H9 (cell line): Measurements from ENCODE around the gene ST6GALNAC3. TPM values are rescaled to one million over a fixed set of nuclear protein-coding genes. Genes with fewer than 3 reads are reported as not detected.

Source experiments
- DNase-seq: peaks from one replicate; pipeline ENCODE4 v3.0.0-alpha.2; 2017
- H2AFZ ChIP-seq: one replicate; pipeline ENCODE4 v1.6.1; 2013; ENCODE audit warnings: mild to moderate bottlenecking, low read length, control low read depth, moderate library complexity
- H2AK5ac ChIP-seq: 2 replicates; pipeline ENCODE4 v1.6.1; 2013; ENCODE audit warnings: low read length, control low read depth, mixed read lengths; ENCODE audit not compliant: insufficient read length
- H2BK120ac ChIP-seq: one replicate; pipeline ENCODE4 v1.6.1; 2013; ENCODE audit warnings: low read depth, mild to moderate bottlenecking, low read length, control low read depth, inconsistent platforms; ENCODE audit not compliant: poor library complexity, severe bottlenecking
- H2BK12ac ChIP-seq: 2 replicates; pipeline ENCODE4 v1.6.1; 2013; ENCODE audit warnings: low read length, control low read depth, mixed read lengths, low read depth; ENCODE audit not compliant: insufficient read length
- H2BK15ac ChIP-seq: 2 replicates; pipeline ENCODE4 v1.6.1; 2013; ENCODE audit warnings: low read depth, low read length, control low read depth
- H2BK20ac ChIP-seq: one replicate; pipeline ENCODE4 v1.6.1; 2013; ENCODE audit warnings: low read depth, mild to moderate bottlenecking, low read length, control low read depth, inconsistent platforms; ENCODE audit not compliant: poor library complexity, severe bottlenecking
- H2BK5ac ChIP-seq: 2 replicates; pipeline ENCODE4 v1.6.1; 2013; ENCODE audit warnings: low read length, control low read depth, mixed read lengths; ENCODE audit not compliant: insufficient read length
- H3K14ac ChIP-seq: 2 replicates; pipeline ENCODE4 v1.6.1; 2013; ENCODE audit warnings: low read length, control low read depth; ENCODE audit not compliant: insufficient read depth
- H3K18ac ChIP-seq: 2 replicates; pipeline ENCODE4 v1.6.1; 2013; ENCODE audit warnings: low read depth, mild to moderate bottlenecking, mixed read lengths, low read length, control low read depth; ENCODE audit not compliant: insufficient read length
- H3K23ac ChIP-seq: 2 replicates; pipeline ENCODE4 v1.6.1; 2013; ENCODE audit warnings: low read length, control low read depth, mixed read lengths, low read depth; ENCODE audit not compliant: insufficient read length
- H3K23me2 ChIP-seq: 2 replicates; pipeline ENCODE4 v1.6.1; 2013; ENCODE audit warnings: low read depth, mild to moderate bottlenecking, mixed read lengths, low read length, control low read depth; ENCODE audit not compliant: insufficient read length, poor library complexity, severe bottlenecking
- H3K27ac ChIP-seq: 2 replicates; pipeline ENCODE4 v1.5.1; 2013; ENCODE audit warnings: low read length, control low read depth, mixed read lengths, low read depth; ENCODE audit not compliant: insufficient read length
- H3K27me3 ChIP-seq: 2 replicates; pipeline ENCODE4 v1.6.1; 2013; ENCODE audit warnings: low read length, control low read depth, inconsistent platforms; ENCODE audit not compliant: insufficient read depth
- H3K4ac ChIP-seq: 2 replicates; pipeline ENCODE4 v1.6.1; 2013; ENCODE audit warnings: low read depth, mild to moderate bottlenecking, control low read depth, inconsistent platforms, low read length, moderate library complexity
- H3K4me1 ChIP-seq: 2 replicates; pipeline ENCODE4 v1.6.1; 2013; ENCODE audit warnings: low read length, control low read depth, inconsistent platforms; ENCODE audit not compliant: insufficient read depth
- H3K4me2 ChIP-seq: 2 replicates; pipeline ENCODE4 v1.6.1; 2013; ENCODE audit warnings: low read length, control low read depth, mixed read lengths; ENCODE audit not compliant: insufficient read length, insufficient read depth
- H3K56ac ChIP-seq: 2 replicates; pipeline ENCODE4 v1.6.1; 2013; ENCODE audit warnings: low read depth, mild to moderate bottlenecking, mixed read lengths, low read length, control low read depth; ENCODE audit not compliant: insufficient read length
- H3K79me1 ChIP-seq: 2 replicates; pipeline ENCODE4 v1.6.1; 2013; ENCODE audit warnings: low read depth, mild to moderate bottlenecking, moderate library complexity, low read length, control low read depth, inconsistent platforms; ENCODE audit not compliant: insufficient read depth, poor library complexity, severe bottlenecking
- H3K79me2 ChIP-seq: 2 replicates; pipeline ENCODE4 v1.6.1; 2013; ENCODE audit warnings: low read length, control low read depth, inconsistent platforms; ENCODE audit not compliant: insufficient read depth
- H3K9ac ChIP-seq: 2 replicates; pipeline ENCODE4 v1.6.1; 2013; ENCODE audit warnings: low read length, control low read depth, mixed read lengths; ENCODE audit not compliant: insufficient read length; ENCODE audit errors: extremely low read depth
- H3K9me3 ChIP-seq: one replicate; pipeline ENCODE4 v1.6.1; 2013; ENCODE audit warnings: low read depth, low read length, inconsistent platforms; ENCODE audit not compliant: control insufficient read depth
- H3T11ph ChIP-seq: one replicate; pipeline ENCODE4 v1.6.1; 2013; ENCODE audit warnings: mild to moderate bottlenecking, low read length, control low read depth, inconsistent platforms
- H4K20me1 ChIP-seq: one replicate; pipeline ENCODE4 v1.6.1; 2013; ENCODE audit not compliant: control insufficient read depth, insufficient read length, insufficient read depth
- H4K5ac ChIP-seq: 2 replicates; pipeline ENCODE4 v1.6.1; 2013; ENCODE audit warnings: low read depth, mild to moderate bottlenecking, mixed read lengths, low read length, control low read depth; ENCODE audit not compliant: insufficient read length
- H4K8ac ChIP-seq: replicated peaks from 2 replicates; pipeline ENCODE4 v1.6.1; 2013; ENCODE audit warnings: low read length, control low read depth, mixed read lengths, low read depth; ENCODE audit not compliant: insufficient read length
- H4K91ac ChIP-seq: 2 replicates; pipeline ENCODE4 v1.6.1; 2013; ENCODE audit warnings: low read depth, mild to moderate bottlenecking, moderate library complexity, mixed read lengths, low read length, control low read depth; ENCODE audit not compliant: insufficient read length
- H3K27ac Mint-ChIP-seq, 3 experiments: 2 replicates in 2 of 3; 3 replicates in 1 of 3; pipeline ENCODE4 v1.8.0; 2020 to 2021; ENCODE audit warnings: mixed read lengths in 3 of 3, mild to moderate bottlenecking in 1 of 3, moderate library complexity in 1 of 3
- H3K27me3 Mint-ChIP-seq: 2 replicates; pipeline ENCODE4 v1.8.0; 2021; ENCODE audit warnings: low read depth, mild to moderate bottlenecking, moderate library complexity, mixed read lengths
- H3K36me3 Mint-ChIP-seq, 3 experiments: 2 replicates in 2 of 3; 3 replicates in 1 of 3; pipeline ENCODE4 v1.8.0; 2020 to 2021; ENCODE audit warnings: low read depth in 3 of 3, mixed read lengths in 3 of 3; ENCODE audit not compliant: insufficient read depth in 1 of 3
- H3K4me1 Mint-ChIP-seq, 2 experiments: 2 replicates each; pipeline ENCODE4 v1.8.0; 2020; ENCODE audit warnings: mixed read lengths in 2 of 2
- H3K4me3 Mint-ChIP-seq, 2 experiments: 2 replicates in 1 of 2; 3 replicates in 1 of 2; pipeline ENCODE4 v1.8.0; 2020 to 2021; ENCODE audit warnings: mild to moderate bottlenecking in 2 of 2, mixed read lengths in 2 of 2, moderate library complexity in 1 of 2
- H3K9me3 Mint-ChIP-seq, 2 experiments: 2 replicates in 1 of 2; 3 replicates in 1 of 2; pipeline ENCODE4 v1.8.0; 2020; ENCODE audit warnings: mild to moderate bottlenecking in 2 of 2, mixed read lengths in 2 of 2, moderate library complexity in 1 of 2
- WGBS: extraction: QIAGEN DNeasy Blood & Tissue Kit; methylation state at CpG from one replicate; pipeline ENCODE4 v1.1.7; 2013; ENCODE audit warnings: missing lambda C conversion rate, low lambda C conversion rate, mixed read lengths; ENCODE audit not compliant: insufficient read length; ENCODE audit errors: extremely low coverage; 5-methylcytosine and 5-hydroxymethylcytosine counted together
- total RNA-seq: library from RNA; stranded (reverse); gene quantifications from 2 replicates; pipeline ENCODE4 v1.2.1, GENCODE V29; 2021
- TF ChIP-seq, protein P1 (sequence below): fragments of 200-600 bp; sonication (generic); conservative IDR thresholded peaks from 3 replicates; pipeline ENCODE4 v1.8.0; 2021; ENCODE audit warnings: antibody characterized with exemption, mild to moderate bottlenecking

The ST6GALNAC3 gene
- total RNA-seq, 1 experiment from 2014 or later: 11.2 TPM

DNA sequence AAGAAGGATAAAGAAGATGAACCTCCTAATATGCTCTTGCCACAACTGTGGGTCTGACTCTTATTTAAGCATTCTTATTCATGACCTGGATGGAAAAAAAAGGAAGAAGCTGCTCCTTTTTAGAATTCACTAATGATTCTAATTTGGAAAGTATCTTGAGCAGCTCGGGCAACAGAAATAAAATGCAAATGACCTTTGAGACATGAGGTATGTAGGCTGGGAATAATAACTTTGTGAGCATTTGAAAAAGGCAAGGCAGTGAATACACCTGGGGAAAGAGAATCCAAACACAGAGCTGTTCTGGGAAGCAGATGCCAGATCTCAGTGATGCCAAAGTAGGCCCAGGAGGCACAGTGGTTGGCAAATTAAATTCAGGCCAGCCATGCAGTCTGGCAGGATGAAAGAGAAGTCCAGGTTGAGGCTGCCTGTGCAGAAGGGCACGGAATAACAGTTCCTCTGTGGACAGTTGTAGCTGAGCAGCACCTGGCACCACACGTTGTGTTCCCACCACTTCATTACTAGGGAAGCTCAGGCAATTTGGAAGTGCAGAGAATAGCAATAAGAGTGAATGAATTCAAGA, 471.9 kb downstream of the ST6GALNAC3 start:
- H3K18ac ChIP-seq: no peak overlapping the region
- no peak overlapping the region for H3K14ac ChIP-seq
- H3K79me1 ChIP-seq: no peaks in the 10 kb centered on the region
- no peak overlapping the region for H3K4me3 Mint-ChIP-seq
- no CpG with 5 or more reads among the region's 3 CpGs for WGBS
- no peaks in the 10 kb centered on the region for H3K27me3 ChIP-seq
- H3K36me3 Mint-ChIP-seq: no peaks in the 10 kb centered on the region
- H4K20me1 ChIP-seq: no peaks in the 10 kb centered on the region
- no peaks in the 10 kb centered on the region for H3K4me1 ChIP-seq
- H3K23me2 ChIP-seq: no peaks in the 10 kb centered on the region
- no peak overlapping the region for H2AK5ac ChIP-seq
- no peak overlapping the region for H3K9ac ChIP-seq
- TF ChIP-seq, protein P1, sequence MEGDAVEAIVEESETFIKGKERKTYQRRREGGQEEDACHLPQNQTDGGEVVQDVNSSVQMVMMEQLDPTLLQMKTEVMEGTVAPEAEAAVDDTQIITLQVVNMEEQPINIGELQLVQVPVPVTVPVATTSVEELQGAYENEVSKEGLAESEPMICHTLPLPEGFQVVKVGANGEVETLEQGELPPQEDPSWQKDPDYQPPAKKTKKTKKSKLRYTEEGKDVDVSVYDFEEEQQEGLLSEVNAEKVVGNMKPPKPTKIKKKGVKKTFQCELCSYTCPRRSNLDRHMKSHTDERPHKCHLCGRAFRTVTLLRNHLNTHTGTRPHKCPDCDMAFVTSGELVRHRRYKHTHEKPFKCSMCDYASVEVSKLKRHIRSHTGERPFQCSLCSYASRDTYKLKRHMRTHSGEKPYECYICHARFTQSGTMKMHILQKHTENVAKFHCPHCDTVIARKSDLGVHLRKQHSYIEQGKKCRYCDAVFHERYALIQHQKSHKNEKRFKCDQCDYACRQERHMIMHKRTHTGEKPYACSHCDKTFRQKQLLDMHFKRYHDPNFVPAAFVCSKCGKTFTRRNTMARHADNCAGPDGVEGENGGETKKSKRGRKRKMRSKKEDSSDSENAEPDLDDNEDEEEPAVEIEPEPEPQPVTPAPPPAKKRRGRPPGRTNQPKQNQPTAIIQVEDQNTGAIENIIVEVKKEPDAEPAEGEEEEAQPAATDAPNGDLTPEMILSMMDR: no peak
- no peaks in the 10 kb centered on the region for H3K9me3 ChIP-seq
- no peak overlapping the region for H3K4ac ChIP-seq
- H3T11ph ChIP-seq: no peak overlapping the region
- no peak overlapping the region for H2AFZ ChIP-seq
- peak overlapping the region in 1 of 3 experiments; percentile 16; a peak in 2 of 7 replicates for H3K27ac Mint-ChIP-seq
- H4K91ac ChIP-seq: no peak overlapping the region
- no peaks in the 10 kb centered on the region for H3K27me3 Mint-ChIP-seq
- no peaks in the 10 kb centered on the region for H3K9me3 Mint-ChIP-seq
- no peak overlapping the region for H4K5ac ChIP-seq
- peaks cover 13 to 19% of the 10 kb centered on the region in 2 experiments for H3K4me1 Mint-ChIP-seq
- no peaks in the 10 kb centered on the region for H3K79me2 ChIP-seq
- no peak overlapping the region for H2BK5ac ChIP-seq
- no peak overlapping the region for H2BK12ac ChIP-seq
- no peak overlapping the region for H3K23ac ChIP-seq
- H3K27ac ChIP-seq: no peak overlapping the region
- no peak overlapping the region for H2BK15ac ChIP-seq
- no peak overlapping the region for H2BK20ac ChIP-seq
- no peak overlapping the region for H3K56ac ChIP-seq
- H4K8ac ChIP-seq: no peak overlapping the region
- DNase-seq: no peak
- no peak overlapping the region for H3K4me2 ChIP-seq
- H2BK120ac ChIP-seq: no peak overlapping the region
